ENCODE measurements around the gene ZNF224. TPM values are rescaled to one million over a fixed set of nuclear protein-coding genes. Genes with fewer than 3 reads are reported as not detected.

ZNF224 gene
- total RNA-seq, 4 donors from 2014 or later = 16.2 to 34.1 (median 28.4) TPM

- Histone ChIP-seq H3K9me3 (peaks cover 0 to 31% (median 1%) of the 10 kb centered on the region in 4 donors), H3K27me3 (no peaks in the 10 kb centered on the region), H3K4me3 (peak overlapping the region; percentile 57 to 71 (median 63)), H3K4me1 (peaks cover 0 to 11% (median 5%) of the 10 kb centered on the region in 4 donors), H3K27ac (no peak overlapping the region), H3K36me3 (peaks cover 0 to 28% (median 0%) of the 10 kb centered on the region in 3 donors)
- TF ChIP-seq EP300 (IDR thresholded peaks at IDR 0.05) = no peak
- TF ChIP-seq POLR2A (IDR thresholded peaks at IDR 0.05) = no peak
- TF ChIP-seq CTCF (IDR thresholded peaks at IDR 0.05) = no peak
- 19 to 22% methylated on average over 18 of the region's 18 CpGs for WGBS, 2 donors
- no peak for DNase-seq (ENCODE audit: low spot score in 2 of 2)
Measured at GRCh38 chr19:44072543-44073401, 21.4 kb upstream of the ZNF224 start.

DNA sequence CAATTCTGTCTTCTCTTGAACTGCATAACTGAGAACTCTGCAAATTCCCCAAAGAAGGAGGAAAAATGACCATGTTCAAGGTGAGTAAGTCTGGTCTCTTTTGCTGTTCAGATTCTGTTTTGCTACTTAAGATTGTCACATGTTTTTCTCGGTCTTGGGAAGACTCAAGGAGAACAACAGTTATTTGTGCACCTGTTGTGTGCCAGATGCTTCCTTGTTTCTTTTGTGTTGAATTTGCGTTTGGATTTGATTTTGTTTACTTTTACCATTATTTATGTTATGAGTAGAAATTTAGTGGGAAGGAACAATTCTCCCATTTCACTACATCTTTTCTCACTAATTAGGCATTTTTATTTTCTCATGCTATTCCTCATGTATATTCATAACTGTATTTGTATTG lies 17.8 kb upstream of the ZNF224 start:
- Histone ChIP-seq H3K9me3 (no peaks in the 10 kb centered on the region), H3K36me3 (peaks cover 0 to 52% (median 7%) of the 10 kb centered on the region in 3 donors), H3K4me3 (no peak overlapping the region), H3K4me1 (peaks cover 0 to 11% (median 5%) of the 10 kb centered on the region in 4 donors), H3K27me3 (no peaks in the 10 kb centered on the region), H3K27ac (no peak overlapping the region)
- DNase-seq (ENCODE audit: low spot score in 2 of 2) = no peak
- TF ChIP-seq CTCF (IDR thresholded peaks at IDR 0.05) (no peak), POLR2A (IDR thresholded peaks at IDR 0.05) (no peak), EP300 (IDR thresholded peaks at IDR 0.05) (no peak)
- 85 to 88% methylated on average over 2 of the region's 2 CpGs for WGBS, 2 donors

DNA sequence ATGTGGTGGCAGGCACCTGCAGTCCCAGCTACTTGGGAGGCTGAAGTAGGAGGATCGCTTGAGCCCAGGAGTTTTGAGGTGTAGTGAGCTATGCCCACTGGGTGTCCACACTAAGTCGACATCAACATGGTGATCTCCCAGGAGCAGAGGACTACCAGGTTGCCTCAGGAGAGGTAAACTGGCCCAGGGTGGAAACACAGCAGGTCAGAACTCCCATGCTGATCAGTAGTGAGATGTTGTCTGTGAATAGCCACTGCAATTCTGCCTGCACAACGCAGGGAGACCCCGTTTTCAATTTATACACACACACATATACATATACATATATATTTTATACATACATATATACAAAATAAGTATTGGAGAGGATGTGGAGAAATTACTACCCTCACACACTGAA lies 2.1 kb upstream of the ZNF224 start:
- no peak overlapping the region for H3K4me3 ChIP-seq
- H3K9me3 ChIP-seq = peaks cover 0 to 5% (median 0%) of the 10 kb centered on the region in 4 donors
- 55 to 77% methylated on average over 4 of the region's 4 CpGs for WGBS, 2 donors
- H3K4me1 ChIP-seq = peaks cover 0 to 24% (median 6%) of the 10 kb centered on the region in 4 donors
- H3K36me3 ChIP-seq = peaks cover 0 to 31% (median 0%) of the 10 kb centered on the region in 3 donors
- no peak overlapping the region for H3K27ac ChIP-seq
- TF ChIP-seq POLR2A (IDR thresholded peaks at IDR 0.05) = no peak
- TF ChIP-seq EP300 (IDR thresholded peaks at IDR 0.05) = no peak
- TF ChIP-seq CTCF (IDR thresholded peaks at IDR 0.05) = no peak
- no peak for DNase-seq (ENCODE audit: low spot score in 2 of 2)
- no peaks in the 10 kb centered on the region for H3K27me3 ChIP-seq

- Histone ChIP-seq H3K27me3 (no peaks in the 10 kb centered on the region), H3K4me1 (peaks cover 0 to 12% (median 7%) of the 10 kb centered on the region in 4 donors), H3K36me3 (peaks cover 4 to 76% (median 13%) of the 10 kb centered on the region in 3 donors), H3K27ac (no peak overlapping the region), H3K9me3 (peaks cover 0 to 93% (median 30%) of the 10 kb centered on the region in 4 donors), H3K4me3 (no peak overlapping the region)
- no peak for TF ChIP-seq CTCF (IDR thresholded peaks at IDR 0.05)
- TF ChIP-seq POLR2A (IDR thresholded peaks at IDR 0.05) = no peak
- WGBS, 2 donors = 93 to 94% methylated on average over 3 of the region's 3 CpGs
- no peak for DNase-seq (ENCODE audit: low spot score in 2 of 2)
Measured at GRCh38 chr19:44107751-44108150, 13.6 kb downstream of the ZNF224 start.

- Histone ChIP-seq H3K4me3 (no peak overlapping the region), H3K4me1 (peaks cover 0 to 19% (median 12%) of the 10 kb centered on the region in 4 donors), H3K9me3 (peaks cover 0 to 76% (median 26%) of the 10 kb centered on the region in 4 donors), H3K27ac (no peak overlapping the region), H3K36me3 (peaks cover 0 to 59% (median 0%) of the 10 kb centered on the region in 3 donors), H3K27me3 (no peaks in the 10 kb centered on the region)
- TF ChIP-seq POLR2A (IDR thresholded peaks at IDR 0.05) = no peak
- TF ChIP-seq EP300 (IDR thresholded peaks at IDR 0.05) = no peak
- DNase-seq (ENCODE audit: low spot score in 2 of 2) = no peak
Measured at GRCh38 chr19:44109458-44109857, 15.3 kb downstream of the ZNF224 start.

Measured in tibial nerve (tissue), 4 donors.